Psoas muscle (tissue), 8 donors: ENCODE results near the gene KCNIP2. TPM values are rescaled to one million over a fixed set of nuclear protein-coding genes. Genes with fewer than 3 reads are reported as not detected.

Experiments
- ATAC-seq, 4 donors: fragments of 200-7000 bp; cut with Tn5 transposase; one replicate each; pipeline ENCODE4 v1.9.1; 2020; ENCODE audit warnings: moderate library complexity in 3 of 4, mild to moderate bottlenecking in 2 of 4
- DNase-seq, 2 donors: peaks; one replicate each; pipeline ENCODE4 v3.0.0-alpha.2; 2020
- H3K27ac ChIP-seq: fragments of 200-600 bp; one replicate; pipeline ENCODE4 v1.8.0; 2022
- H3K27me3 ChIP-seq, 3 donors: fragments of 200-600 bp in 1 of 3; one replicate each; pipeline versions ENCODE4 v1.6.1 to v1.8.0; 2013 to 2022; ENCODE audit warnings: low read length in 2 of 3, mild to moderate bottlenecking in 2 of 3, moderate library complexity in 1 of 3; ENCODE audit not compliant: insufficient read depth in 3 of 3
- H3K36me3 ChIP-seq, 2 donors: fragments of 200-600 bp in 1 of 2; one replicate each; pipeline versions ENCODE4 v1.6.1 to v1.8.0; 2013 to 2022; ENCODE audit warnings: low read depth in 1 of 2, mild to moderate bottlenecking in 1 of 2, moderate library complexity in 1 of 2; ENCODE audit not compliant: insufficient read depth in 1 of 2
- H3K4me1 ChIP-seq: fragments of 200-600 bp; one replicate; pipeline ENCODE4 v1.8.0; 2022
- H3K4me3 ChIP-seq: fragments of 200-600 bp; one replicate; pipeline ENCODE4 v1.8.0; 2022; ENCODE audit warnings: mild to moderate bottlenecking
- H3K9me3 ChIP-seq: fragments of 200-600 bp; one replicate; pipeline ENCODE4 v1.8.0; 2022
- CTCF ChIP-seq: fragments of 200-600 bp; IDR thresholded peaks from one replicate; pipeline ENCODE4 v1.8.0; 2022; ENCODE audit warnings: antibody characterized with exemption
- WGBS, 3 donors: extraction: QIAGEN DNeasy Blood & Tissue Kit; methylation state at CpG; one replicate each; pipeline versions ENCODE4 v1.1.6 to v1.1.7; 2013; 5-methylcytosine and 5-hydroxymethylcytosine counted together
- intact Hi-C, 2 donors: fragments of 100-400 bp; cut with DNase I; formaldehyde crosslinking; loops; one replicate each; pipeline versions ENCODE4 v1.11.0 to v1.14.2; 2022
- polyA plus RNA-seq, 3 donors: library from polyadenylated mRNA; stranded (reverse); fragments of 200-250 nt; gene quantifications; one replicate each; pipeline ENCODE4 v1.2.3, GENCODE V29; 2013
- total RNA-seq, 4 donors: library from RNA; stranded (reverse); fragmentation: NEBNext Ultra II Directional in 2 of 4; extraction: Animal tissue kit (Norgen Biotek cat#: 25700) in 2 of 4; gene quantifications; one replicate each; pipeline versions ENCODE4 v1.2.1 to v1.2.4, GENCODE V29; 2021 to 2023
- donor health status: healthy with polysubstance abuse.
- donor health status: DM: no; HTN: no; CAD: no; lungs with moderate emphysema.
- donor health status: Bipolar disorder and iron deficiency.
- donor health status: healthy.
- donor health status: DM: yes; HTN: yes; CAD: no.
- donor health status: DM: no; HTN: no; CAD: no.
- donor health status: DM: no; HTN: no; CAD: no.
- donor health status: DM: yes; HTN: yes; CAD: no.

Gene KCNIP2
- total and polyA plus RNA-seq, 7 donors = 0.58 to 5.9 (median 1.2) TPM

GRCh38 chr10:101880232-101880573, 36.6 kb upstream of the KCNIP2 start:
- DNase-seq (no peak), ATAC-seq (no peak)
- Histone ChIP-seq H3K4me1 (peaks cover 4% of the 10 kb centered on the region), H3K9me3 (no peaks in the 10 kb centered on the region), H3K4me3 (no peak overlapping the region), H3K27me3 (no peaks in the 10 kb centered on the region), H3K27ac (no peak overlapping the region), H3K36me3 (no peaks in the 10 kb centered on the region)
- no peak for TF ChIP-seq CTCF
- 90 to 98% (median 91%) methylated on average over 2 of the region's 2 CpGs for WGBS, 3 donors
- intact Hi-C loops = no loop called here

DNA sequence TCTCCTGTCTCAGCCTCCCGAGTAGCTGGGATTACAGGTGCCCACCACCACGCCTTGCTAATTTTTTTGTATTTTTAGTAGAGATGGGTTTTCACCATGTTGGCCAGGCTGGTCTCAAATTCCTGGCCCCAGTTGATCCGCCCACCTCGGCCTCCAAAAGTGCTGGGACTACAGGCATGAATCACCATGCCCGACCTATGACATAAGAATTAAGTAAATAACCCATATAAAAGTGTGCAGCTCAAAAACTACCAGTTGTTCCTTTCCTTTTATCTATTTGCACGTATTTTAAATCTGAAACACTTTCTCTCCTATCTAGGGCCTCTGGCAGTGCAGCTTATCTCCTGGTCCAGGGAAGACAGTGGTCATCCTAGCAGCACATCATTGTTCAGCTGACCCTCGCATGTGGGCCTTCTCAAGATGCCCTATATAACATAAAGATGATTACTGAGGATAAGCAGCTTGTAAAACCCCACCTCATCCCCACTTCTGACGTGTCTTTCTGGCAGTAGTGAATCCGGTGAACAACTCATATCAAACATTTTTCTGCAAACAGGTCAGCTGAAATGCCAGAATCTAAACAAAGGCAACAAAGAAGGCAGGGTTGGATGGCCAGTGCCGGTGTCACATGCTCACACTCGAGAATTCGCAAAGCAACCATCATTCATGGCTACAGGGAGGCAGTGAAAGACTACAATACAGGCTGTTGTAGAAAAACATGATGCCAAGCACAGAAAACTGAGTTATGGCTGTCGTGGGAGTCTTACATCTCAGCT, 36.0 kb upstream of the KCNIP2 start:
- 88 to 92% (median 91%) methylated on average over 13 of the region's 13 CpGs for WGBS, 3 donors
- ATAC-seq (no peak), DNase-seq (no peak)
- Histone ChIP-seq H3K4me3 (no peak overlapping the region), H3K27ac (no peak overlapping the region), H3K9me3 (no peaks in the 10 kb centered on the region), H3K36me3 (no peaks in the 10 kb centered on the region), H3K4me1 (peaks cover 4% of the 10 kb centered on the region), H3K27me3 (no peaks in the 10 kb centered on the region)
- no peak for TF ChIP-seq CTCF
- intact Hi-C loops = no loop called here

DNA sequence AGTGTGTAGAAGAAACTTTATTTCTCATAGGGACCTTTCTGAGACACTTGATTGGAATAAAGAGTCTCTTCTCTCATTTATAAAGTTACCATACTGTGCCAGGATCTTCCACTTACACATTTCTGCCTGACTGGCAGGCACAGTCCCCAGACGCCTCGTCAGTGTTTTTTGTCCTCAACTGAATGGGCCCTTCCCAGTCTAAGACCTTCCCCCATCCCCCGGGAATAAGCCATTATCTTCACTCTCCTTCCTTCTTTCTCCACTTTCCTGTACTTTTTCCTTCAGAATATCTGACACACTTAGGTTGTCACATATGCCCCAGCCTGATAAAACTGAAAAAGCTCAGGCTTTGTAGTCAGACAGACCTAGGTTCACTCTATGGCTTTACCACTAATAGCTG, 35.3 kb upstream of the KCNIP2 start:
- H3K9me3 ChIP-seq = no peaks in the 10 kb centered on the region
- ATAC-seq (no peak), DNase-seq (no peak)
- TF ChIP-seq CTCF = no peak
- H3K4me1 ChIP-seq = peaks cover 4% of the 10 kb centered on the region
- no peaks in the 10 kb centered on the region for H3K36me3 ChIP-seq
- no peaks in the 10 kb centered on the region for H3K27me3 ChIP-seq
- intact Hi-C loops = no loop called here
- 74 to 92% (median 78%) methylated on average over 3 of the region's 3 CpGs for WGBS, 3 donors
- no peak overlapping the region for H3K4me3 ChIP-seq
- H3K27ac ChIP-seq = no peak overlapping the region

GRCh38 chr10:101875068-101875688, 31.6 kb upstream of the KCNIP2 start:
- Histone ChIP-seq H3K9me3 (no peaks in the 10 kb centered on the region), H3K4me1 (no peaks in the 10 kb centered on the region), H3K27me3 (no peaks in the 10 kb centered on the region), H3K27ac (no peak overlapping the region), H3K36me3 (no peaks in the 10 kb centered on the region), H3K4me3 (no peak overlapping the region)
- ATAC-seq (no peak), DNase-seq (no peak)
- 89 to 95% (median 93%) methylated on average over 3 of the region's 3 CpGs for WGBS, 3 donors
- TF ChIP-seq CTCF = no peak
- intact Hi-C loops = no loop called here
